Measurements from ENCODE around the gene UNCX.

The UNCX gene

GRCh38 chr7:1232103-1232466, 587 bp upstream of the UNCX start:
- no peak for DNase-seq (ENCODE audit: low read depth in 3 of 3)

DNA sequence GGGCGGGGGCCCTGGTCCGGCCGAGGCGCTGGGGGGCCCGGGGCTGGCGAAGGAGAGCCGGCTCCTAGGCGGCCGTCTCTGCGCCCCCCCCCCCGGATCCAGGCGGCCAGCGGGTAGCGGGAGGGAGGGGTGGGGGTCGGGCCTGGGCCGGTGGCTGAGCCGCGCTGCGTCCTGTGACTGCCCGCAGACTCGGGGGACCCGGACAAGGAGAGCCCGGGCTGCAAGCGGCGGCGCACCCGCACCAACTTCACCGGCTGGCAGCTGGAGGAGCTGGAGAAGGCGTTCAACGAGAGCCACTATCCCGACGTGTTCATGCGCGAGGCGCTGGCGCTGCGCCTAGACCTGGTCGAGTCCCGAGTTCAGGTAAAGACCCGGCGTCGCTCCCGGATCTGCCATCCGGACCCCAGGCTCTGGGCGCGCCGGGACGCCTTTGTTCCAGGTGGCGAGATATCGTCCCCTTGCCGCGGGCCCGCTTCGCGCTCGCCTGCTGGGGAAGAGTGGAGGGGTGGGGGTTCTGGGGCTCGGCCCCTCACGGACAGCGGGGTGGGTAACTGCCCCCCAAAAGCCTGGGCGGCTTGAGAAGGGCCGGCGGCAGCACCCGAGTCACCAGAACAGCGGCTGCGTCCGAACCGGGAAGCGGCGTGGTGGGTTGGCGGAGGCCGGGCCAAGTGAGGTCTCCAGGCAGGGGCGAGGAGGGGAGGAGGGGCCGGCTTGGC, 819 bp downstream of the UNCX start:
- no peak for DNase-seq (ENCODE audit: low read depth in 3 of 3)

GRCh38 chr7:1234049-1234880, 1.6 kb downstream of the UNCX start:
- DNase-seq (ENCODE audit: low read depth in 3 of 3), result no peak

DNA sequence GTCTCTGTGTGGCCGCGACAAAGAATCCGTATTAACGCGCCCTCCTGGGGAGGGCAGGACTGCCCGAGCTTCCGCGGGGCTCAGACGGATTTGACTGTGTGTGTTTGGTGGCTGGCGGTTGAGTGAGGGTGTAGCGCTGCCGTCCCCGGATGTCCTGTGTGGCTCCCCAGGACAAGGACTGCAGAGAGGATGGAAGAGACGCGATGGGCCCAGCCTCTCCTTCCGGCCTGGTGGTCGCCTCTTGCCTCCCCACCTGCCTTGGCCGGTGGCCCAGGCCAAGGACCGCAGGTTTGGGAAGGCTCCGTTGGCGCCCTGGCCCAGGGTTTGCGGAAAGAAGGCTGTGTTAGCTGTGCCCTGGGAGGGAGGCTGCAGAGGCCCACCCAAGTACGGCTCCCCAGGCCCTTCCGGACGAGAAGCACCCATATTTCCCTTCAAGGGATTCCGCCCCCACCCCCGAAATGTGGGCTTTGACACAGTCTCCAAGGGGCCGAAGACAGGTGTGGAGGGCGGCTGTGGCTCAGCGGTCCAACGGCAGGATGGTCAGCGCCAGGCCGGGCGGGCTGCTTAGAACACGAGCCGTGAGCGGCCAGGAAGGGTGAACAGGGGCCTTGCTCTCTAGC, 2.3 kb downstream of the UNCX start:
- DNase-seq (ENCODE audit: low read depth in 3 of 3), result no peak

- DNase-seq (ENCODE audit: low read depth in 3 of 3), result no peak
Measured at GRCh38 chr7:1235501-1236131, 2.9 kb downstream of the UNCX start.

- no peak for DNase-seq (ENCODE audit: low read depth in 3 of 3)
Measured at GRCh38 chr7:1236132-1236661, 3.5 kb downstream of the UNCX start.

- no peak for DNase-seq (ENCODE audit: low read depth in 3 of 3)
Measured at GRCh38 chr7:1236831-1237701, 4.4 kb downstream of the UNCX start.

GRCh38 chr7:1237704-1238255, 5.1 kb downstream of the UNCX start:
- DNase-seq (ENCODE audit: low read depth in 3 of 3), result no peak

DNA sequence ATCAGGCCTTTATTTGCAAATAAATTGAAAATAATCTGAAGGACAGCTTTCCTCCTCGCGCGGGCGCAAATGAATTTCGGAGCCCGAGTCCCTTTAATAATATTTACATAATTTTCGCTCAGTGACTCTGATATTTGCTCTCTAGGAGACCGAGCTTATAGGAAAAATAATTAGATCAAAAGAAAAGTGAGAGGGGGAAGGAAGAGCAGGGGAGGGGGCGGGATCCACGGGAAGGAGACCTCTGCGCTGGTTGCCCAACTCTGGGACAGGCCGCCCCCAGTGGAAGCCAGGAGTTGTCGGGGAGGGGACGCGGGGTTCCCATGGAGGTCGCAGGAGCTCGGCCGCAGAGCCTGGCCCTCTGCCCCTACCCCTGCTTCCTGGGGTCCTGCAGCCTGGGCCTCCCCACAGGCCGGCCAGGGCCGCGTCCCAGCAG, 5.8 kb downstream of the UNCX start:
- DNase-seq (ENCODE audit: low read depth in 3 of 3), result no peak

GRCh38 chr7:1238931-1239802, 6.5 kb downstream of the UNCX start:
- DNase-seq (ENCODE audit: low read depth in 3 of 3), result no peak

DNA sequence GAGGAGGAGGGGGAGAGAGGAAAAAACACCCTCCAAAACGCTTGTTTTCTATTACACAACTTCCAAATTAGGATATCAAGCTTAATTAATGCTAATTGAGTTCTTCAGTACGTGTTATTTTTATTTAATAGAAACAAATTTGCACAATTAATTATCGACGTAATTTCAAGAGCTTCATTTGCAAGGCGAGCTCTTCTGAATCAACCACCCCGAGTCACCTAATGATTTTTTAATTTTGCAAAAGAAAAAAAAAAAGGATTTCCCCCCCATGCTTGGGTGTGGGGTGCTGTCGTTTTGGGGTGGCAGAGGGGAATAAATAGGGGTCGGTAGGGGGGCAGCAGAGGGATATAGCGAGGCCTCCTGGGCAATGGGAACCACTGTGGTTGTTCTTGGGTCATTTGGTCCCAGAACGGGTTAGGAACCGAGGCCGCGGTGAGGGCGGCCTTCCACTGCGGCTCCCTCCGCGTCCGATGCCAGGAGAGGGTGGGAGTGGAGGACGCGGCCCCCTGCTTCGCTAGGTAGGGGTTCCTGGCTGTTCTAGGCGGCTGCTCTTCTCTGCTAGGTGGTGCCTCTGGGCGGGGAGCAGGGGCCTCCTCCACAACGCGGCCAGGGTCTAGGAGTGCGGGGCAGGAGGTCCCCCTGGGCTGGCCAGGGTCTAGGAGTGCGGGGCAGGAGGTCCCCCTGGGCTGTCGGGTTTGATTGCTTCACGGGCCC, 7.3 kb downstream of the UNCX start:
- no peak for DNase-seq (ENCODE audit: low read depth in 3 of 3)

GRCh38 chr7:1240517-1241257, 8.0 kb downstream of the UNCX start:
- no peak for DNase-seq (ENCODE audit: low read depth in 3 of 3)

DNA sequence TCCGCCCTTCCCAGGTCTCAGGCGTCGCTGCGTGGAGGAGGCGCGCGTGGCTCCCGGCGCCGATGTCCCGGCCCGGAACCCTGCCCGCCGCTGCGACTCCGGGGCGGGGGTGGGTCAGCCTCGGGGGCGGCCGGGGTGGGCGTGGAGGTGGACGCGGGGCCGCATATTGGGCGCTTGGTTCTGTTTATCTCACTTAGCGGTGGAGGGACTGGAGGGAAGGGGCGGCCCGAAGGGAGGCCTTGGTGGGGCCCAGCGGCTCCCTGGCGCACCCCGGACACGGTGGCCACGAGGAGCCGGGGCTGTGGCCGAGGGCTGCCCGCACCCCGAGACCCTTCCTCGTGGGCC, 8.6 kb downstream of the UNCX start:
- DNase-seq (ENCODE audit: low read depth in 3 of 3), result no peak

GRCh38 chr7:1241603-1242255, 9.1 kb downstream of the UNCX start:
- no peak for DNase-seq (ENCODE audit: low read depth in 3 of 3)

DNA sequence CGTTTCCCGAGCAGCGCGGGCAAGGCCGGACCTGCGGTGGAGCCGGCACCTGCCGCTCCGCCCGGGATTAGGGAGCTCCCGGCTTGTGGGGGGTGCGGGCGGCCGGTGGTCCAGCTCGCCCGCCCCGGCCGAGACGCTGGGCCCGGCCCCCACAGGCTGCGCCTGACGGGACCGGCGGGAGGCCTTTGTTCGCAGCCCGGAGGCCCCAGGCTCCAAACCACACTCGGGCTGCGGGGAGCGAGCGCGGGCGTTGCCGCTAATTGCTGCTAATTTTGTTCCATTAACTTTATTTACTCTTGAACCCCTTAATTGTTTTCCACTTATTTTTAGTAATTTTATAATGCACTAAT, 9.6 kb downstream of the UNCX start:
- no peak for DNase-seq (ENCODE audit: low read depth in 3 of 3)

- no peak for DNase-seq (ENCODE audit: low read depth in 3 of 3)
Measured at GRCh38 chr7:1242606-1243289, 10.1 kb downstream of the UNCX start.

DNA sequence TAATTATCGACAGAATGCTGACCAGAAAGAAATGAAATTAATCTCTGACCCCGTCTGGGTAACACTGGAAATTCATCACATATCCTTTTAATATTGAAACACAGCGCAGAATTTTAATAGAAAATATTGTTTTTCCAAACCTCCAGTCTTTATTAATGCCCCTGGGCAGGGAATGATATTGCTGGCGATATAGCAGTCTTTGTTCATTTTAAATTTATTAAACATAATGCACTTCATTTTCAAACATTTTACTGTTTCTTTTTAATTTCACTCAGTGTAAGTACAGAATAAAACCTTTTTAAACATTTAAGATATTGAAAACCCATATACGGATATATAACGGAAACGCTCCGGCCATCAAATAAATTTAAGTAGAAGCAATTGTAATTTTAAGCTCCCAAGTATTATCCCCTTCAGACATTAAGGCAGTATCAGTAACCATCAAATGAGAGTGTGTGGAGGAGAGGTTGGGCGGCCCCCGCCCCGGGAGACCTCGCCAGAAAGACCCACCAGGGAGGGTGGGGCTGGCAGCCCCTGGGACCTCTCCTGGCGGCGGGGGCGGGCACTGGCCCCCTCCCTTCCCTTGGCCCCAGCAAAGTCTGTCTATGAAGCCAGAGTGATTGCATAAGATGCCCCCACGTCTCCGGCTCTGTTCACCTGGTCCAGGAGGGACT, 10.8 kb downstream of the UNCX start:
- no peak for DNase-seq (ENCODE audit: low read depth in 3 of 3)
